Loucy (cell line): Measurements from ENCODE around the gene SLC25A30.

ENCODE experiments used
- H2AFZ ChIP-seq: fragments of 200-600 bp; sonication (generic); 2 replicates; pipeline ENCODE4 v1.6.0; 2016; ENCODE audit warnings: antibody characterized with exemption, mild to moderate bottlenecking, low read length, moderate library complexity
- H3F3A ChIP-seq: fragments of 200-600 bp; 2 replicates; pipeline ENCODE4 v1.6.0; 2016; ENCODE audit warnings: antibody characterized with exemption, low read depth, mild to moderate bottlenecking
- H3K27me3 ChIP-seq: fragments of 200-600 bp; sonication (generic); 2 replicates; pipeline ENCODE4 v1.6.1; 2014; ENCODE audit warnings: low read length, mild to moderate bottlenecking; ENCODE audit not compliant: insufficient read depth, poor library complexity, severe bottlenecking
- H3K36me3 ChIP-seq: fragments of 200-600 bp; sonication (generic); 2 replicates; pipeline ENCODE4 v1.6.1; 2016; ENCODE audit warnings: low read length; ENCODE audit not compliant: insufficient read depth
- H3K4me1 ChIP-seq: fragments of 200-600 bp; sonication (generic); 2 replicates; pipeline ENCODE4 v1.5.1; 2014; ENCODE audit warnings: low read length, mild to moderate bottlenecking; ENCODE audit not compliant: insufficient read depth, poor library complexity, severe bottlenecking
- H3K4me2 ChIP-seq: fragments of 200-600 bp; sonication (generic); 2 replicates; pipeline ENCODE4 v1.6.0; 2014; ENCODE audit warnings: antibody characterized with exemption, low read length, low read depth, mild to moderate bottlenecking; ENCODE audit not compliant: poor library complexity, severe bottlenecking
- H3K4me3 ChIP-seq: fragments of 200-600 bp; sonication (generic); 2 replicates; pipeline ENCODE4 v1.5.1; 2014; ENCODE audit warnings: low read length, mild to moderate bottlenecking, mixed read lengths; ENCODE audit not compliant: poor library complexity, severe bottlenecking
- H3K79me2 ChIP-seq: fragments of 200-600 bp; sonication (generic); 2 replicates; pipeline ENCODE4 v1.6.1; 2014; ENCODE audit warnings: low read length; ENCODE audit not compliant: insufficient read depth
- H3K9ac ChIP-seq: fragments of 200-600 bp; sonication (generic); 2 replicates; pipeline ENCODE4 v1.6.0; 2014; ENCODE audit warnings: mild to moderate bottlenecking, low read depth, low read length, moderate library complexity; ENCODE audit not compliant: poor library complexity, severe bottlenecking
- H3K9me2 ChIP-seq: fragments of 200-600 bp; sonication (generic); replicated peaks from 2 replicates; pipeline ENCODE4 v1.6.1; 2016; ENCODE audit warnings: low read depth, low read length, mixed read lengths
- H3K9me3 ChIP-seq: fragments of 200-600 bp; sonication (generic); 2 replicates; pipeline ENCODE4 v1.6.1; 2014; ENCODE audit warnings: mild to moderate bottlenecking, antibody characterized with exemption, low read length, low read depth; ENCODE audit not compliant: insufficient read depth
- H4K20me1 ChIP-seq: fragments of 200-600 bp; sonication (generic); 2 replicates; pipeline ENCODE4 v1.6.0; 2014; ENCODE audit warnings: antibody characterized with exemption, low read length, mild to moderate bottlenecking; ENCODE audit not compliant: insufficient read depth, poor library complexity, severe bottlenecking
- CTCF ChIP-seq: fragments of 200-600 bp; sonication (generic); conservative IDR thresholded peaks from 2 replicates; pipeline ENCODE4 v1.5.1; 2014; ENCODE audit warnings: mild to moderate bottlenecking, antibody characterized with exemption, low read length
- EZH2phosphoT487 ChIP-seq: fragments of 200-600 bp; IDR thresholded peaks from 2 replicates; pipeline ENCODE4 v1.6.1; 2018; ENCODE audit warnings: antibody characterized with exemption, mild to moderate bottlenecking, moderate library complexity, borderline replicate concordance

SLC25A30 gene

DNA sequence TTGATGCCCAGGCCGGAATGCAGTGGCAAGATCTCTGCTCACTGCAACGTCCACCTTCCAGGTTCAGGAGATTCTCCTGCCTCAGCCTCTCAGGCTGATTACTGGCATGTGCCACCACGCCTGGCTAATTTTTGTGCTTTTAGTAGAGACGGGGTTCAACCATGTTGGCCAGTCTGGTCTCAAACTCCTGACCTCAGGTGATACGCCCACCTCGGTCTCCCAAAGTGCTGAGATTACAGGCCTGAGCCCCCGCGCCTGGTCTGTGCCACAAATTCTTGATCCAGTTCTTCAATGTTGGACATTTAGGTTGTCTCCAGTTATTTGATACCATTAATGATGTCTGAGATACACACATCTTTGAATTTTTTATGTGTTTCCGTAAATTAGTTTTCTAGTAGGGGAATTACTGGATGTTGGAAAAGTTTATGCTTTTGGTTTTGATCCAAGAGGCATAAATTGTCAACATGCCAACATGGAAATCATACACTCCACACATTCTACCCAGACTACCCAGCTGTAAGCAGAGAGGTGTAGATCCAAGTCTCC lies 46.0 kb upstream of the SLC25A30 start:
- TF ChIP-seq EZH2phosphoT487 (no peak), CTCF (peak; percentile 51; the same call in 1 of the 2 replicates)
- Histone ChIP-seq H3K9me3 (peaks cover 4% of the 10 kb centered on the region), H3K4me2 (peak overlapping the region; percentile 82), H3K4me3 (peak overlapping the region; percentile 84), H3K9ac (peak overlapping the region; percentile 61), H3K79me2 (peaks cover 50% of the 10 kb centered on the region), H3K36me3 (no peaks in the 10 kb centered on the region), H4K20me1 (peaks cover 36% of the 10 kb centered on the region), H3K4me1 (peaks cover 36% of the 10 kb centered on the region), H3F3A (0 out of 2 replicates have a peak, but pooled peaks cover 3% of the 10 kb centered on the region), H3K27me3 (no peaks in the 10 kb centered on the region), H3K9me2 (no peaks in the 10 kb centered on the region), H2AFZ (peak overlapping the region; percentile 75)

- Histone ChIP-seq H3K36me3 (no peaks in the 10 kb centered on the region), H3K9me2 (no peaks in the 10 kb centered on the region), H4K20me1 (no peaks in the 10 kb centered on the region), H3K27me3 (no peaks in the 10 kb centered on the region), H3K4me3 (no peak overlapping the region), H3K9ac (no peak overlapping the region), H3K9me3 (peaks cover 20% of the 10 kb centered on the region), H3K4me1 (no peaks in the 10 kb centered on the region), H3K79me2 (no peaks in the 10 kb centered on the region), H2AFZ (no peak overlapping the region), H3K4me2 (no peak overlapping the region), H3F3A (no peaks in the 10 kb centered on the region)
- TF ChIP-seq EZH2phosphoT487 (no peak), CTCF (no peak)
These were observed 38.2 kb upstream of the SLC25A30 start for GRCh38 chr13:45456196-45456972.

DNA sequence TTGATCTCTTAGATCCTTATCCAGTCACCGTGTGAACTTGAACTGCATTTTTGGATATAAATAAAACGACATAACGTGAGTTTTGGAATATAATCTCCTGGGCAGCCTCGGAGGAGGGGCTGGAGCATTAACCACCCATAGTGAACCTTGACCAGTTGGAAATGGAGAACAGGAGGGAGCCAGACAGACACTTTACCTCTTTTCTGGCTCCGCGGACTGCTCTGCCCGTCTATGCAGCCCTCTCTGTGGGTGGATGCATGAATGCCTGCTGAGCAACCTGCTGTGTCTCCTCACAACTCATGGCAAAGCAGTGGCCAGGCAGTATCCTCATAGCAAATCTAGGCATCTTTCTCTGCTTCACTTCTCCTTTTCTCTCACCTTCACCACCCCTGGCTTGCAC lies 36.0 kb upstream of the SLC25A30 start:
- Histone ChIP-seq H3K4me1 (no peaks in the 10 kb centered on the region), H2AFZ (no peak overlapping the region), H3F3A (no peaks in the 10 kb centered on the region), H4K20me1 (no peaks in the 10 kb centered on the region), H3K9ac (no peak overlapping the region), H3K27me3 (no peaks in the 10 kb centered on the region), H3K9me3 (peaks cover 16% of the 10 kb centered on the region; the same call in 1 of the 2 replicates), H3K4me2 (no peak overlapping the region), H3K4me3 (no peak overlapping the region), H3K9me2 (no peaks in the 10 kb centered on the region), H3K79me2 (no peaks in the 10 kb centered on the region), H3K36me3 (no peaks in the 10 kb centered on the region)
- TF ChIP-seq EZH2phosphoT487 (no peak), CTCF (no peak)
